Spleen (tissue), 11 donors: Measurements from ENCODE around the gene CDK2. TPM values are rescaled to one million over a fixed set of nuclear protein-coding genes. Genes with fewer than 3 reads are reported as not detected.

Experiments used
- DNase-seq: peaks from one replicate; pipeline ENCODE4 v3.0.0-alpha.2; 2020
- H3K27ac ChIP-seq, 8 donors: fragments of 200-600 bp; sonication (generic) in 7 of 8; 1 replicate in 4 of 8; 2 replicates in 4 of 8; pipeline versions ENCODE4 v1.5.0 to v1.8.0; 2016 to 2021; ENCODE audit warnings: inconsistent platforms in 4 of 8, mild to moderate bottlenecking in 4 of 8, moderate library complexity in 1 of 8
- H3K27me3 ChIP-seq, 7 donors: fragments of 200-600 bp; sonication (generic) in 6 of 7; replicated peaks in 1 of 7; 1 replicate in 4 of 7; 2 replicates in 3 of 7; pipeline versions ENCODE4 v1.5.0 to v1.8.0; 2016 to 2021; ENCODE audit warnings: inconsistent platforms in 3 of 7, mild to moderate bottlenecking in 1 of 7
- H3K36me3 ChIP-seq, 6 donors: fragments of 200-600 bp; sonication (generic) in 5 of 6; 1 replicate in 4 of 6; 2 replicates in 2 of 6; pipeline versions ENCODE4 v1.5.0 to v1.8.0; 2016 to 2021; ENCODE audit warnings: inconsistent platforms in 2 of 6
- H3K4me1 ChIP-seq, 6 donors: fragments of 200-600 bp; sonication (generic) in 5 of 6; 1 replicate in 3 of 6; 2 replicates in 3 of 6; pipeline versions ENCODE4 v1.5.0 to v1.8.0; 2016 to 2021; ENCODE audit warnings: inconsistent platforms in 3 of 6
- H3K4me3 ChIP-seq, 8 donors: fragments of 200-600 bp; sonication (generic) in 7 of 8; 1 replicate in 4 of 8; 2 replicates in 4 of 8; pipeline versions ENCODE4 v1.5.0 to v1.8.0; 2016 to 2021; ENCODE audit warnings: inconsistent platforms in 4 of 8, mild to moderate bottlenecking in 4 of 8, moderate library complexity in 2 of 8
- H3K9me3 ChIP-seq, 8 donors: fragments of 200-600 bp; sonication (generic) in 7 of 8; 1 replicate in 4 of 8; 2 replicates in 4 of 8; pipeline versions ENCODE4 v1.5.0 to v1.8.0; 2016 to 2021; ENCODE audit warnings: inconsistent platforms in 4 of 8
- CTCF ChIP-seq, 11 experiments: fragments of 200-600 bp in 7 of 11; fragments of 450-650 bp in 4 of 11; sonication (generic) in 4 of 11; IDR thresholded peaks in 8 of 11; conservative IDR thresholded peaks in 3 of 11; 1 replicate in 7 of 11; 2 replicates in 4 of 11; pipeline versions ENCODE4 v1.4.0 to v1.8.0; 2016 to 2021; ENCODE audit warnings: antibody characterized with exemption in 11 of 11, inconsistent platforms in 4 of 11, mild to moderate bottlenecking in 1 of 11
- POLR2A ChIP-seq, 3 donors: fragments of 450-650 bp; IDR thresholded peaks; one replicate each; pipeline ENCODE4 v1.5.1; 2017; ENCODE audit warnings: antibody characterized with exemption in 3 of 3, mild to moderate bottlenecking in 1 of 3
- POLR2AphosphoS5 ChIP-seq, 3 donors: sonication (generic); formaldehyde crosslinking; IDR thresholded peaks; one replicate each; pipeline ENCODE4 v1.5.1; 2017; ENCODE audit warnings: antibody characterized with exemption in 3 of 3
- WGBS, 5 donors: extraction: QIAGEN DNeasy Blood & Tissue Kit in 3 of 5; methylation state at CpG; one replicate each; pipeline versions ENCODE4 v1.1.5 to v1.1.7; 2013 to 2018; 5-methylcytosine and 5-hydroxymethylcytosine counted together
- intact Hi-C: fragments of 100-400 bp; cut with DNase I; formaldehyde crosslinking; loops from one replicate; pipeline ENCODE4 v1.15.0; 2023; ENCODE audit warnings: low total_unique reads
- polyA plus RNA-seq, 3 donors: library from polyadenylated mRNA; stranded (reverse); fragments of 200-250 nt; gene quantifications; one replicate each; pipeline ENCODE4 v1.2.1, GENCODE V29; 2013
- total RNA-seq, 7 donors: library from RNA; depleted of rRNA in 3 of 7; stranded (reverse); fragments of >200 nt in 3 of 7; fragmentation: NEBNext Ultra II Directional in 4 of 7; extraction: Animal tissue kit (Norgen Biotek cat#: 25700) in 4 of 7; gene quantifications; one replicate each; pipeline versions ENCODE4 v1.1.0 to v1.2.1, GENCODE V29; 2016 to 2021
- donor health status: healthy with polysubstance abuse.
- donor health status: DM: no; HTN: no; CAD: no; lungs with moderate emphysema.
- donor health status: DM: no; HTN: no; CAD: no.
- donor health status: Bipolar disorder and iron deficiency.
- donor health status: healthy.
- donor health status: DM: no; HTN: no; CAD: no.
- donor health status: DM: yes; HTN: yes; CAD: no.

Gene CDK2
- total and polyA plus RNA-seq, 10 donors = 11.9 to 46.6 (median 26.5) TPM

GRCh38 chr12:55931317-55931779 lies 35.3 kb upstream of the CDK2 start:
- 6 to 10% (median 9%) methylated on average over 10 of the region's 10 CpGs for whole genome bisulfite sequencing, 5 donors
- intact Hi-C loops = no loop called here
- Histone ChIP-seq H3K27me3 (no peaks in the 10 kb centered on the region), H3K9me3 (no peaks in the 10 kb centered on the region), H3K4me3 (peak overlapping the region; percentile 60 to 98 (median 75)), H3K36me3 (peaks cover 0 to 18% (median 3%) of the 10 kb centered on the region in 6 donors), H3K4me1 (peaks cover 42 to 87% (median 74%) of the 10 kb centered on the region in 6 donors), H3K27ac (peak overlapping the region; percentile 93 to 99 (median 96))
- TF ChIP-seq POLR2AphosphoS5 (IDR thresholded peaks at IDR 0.05) (no peak), POLR2A (IDR thresholded peaks at IDR 0.05) (peak in 1 of 3 donors; percentile 17)
- DNase-seq = no peak

- peaks cover 43 to 88% (median 72%) of the 10 kb centered on the region in 6 donors for H3K4me1 ChIP-seq
- intact Hi-C loops = no loop called here
- H3K36me3 ChIP-seq = peaks cover 0 to 24% (median 7%) of the 10 kb centered on the region in 6 donors
- no peaks in the 10 kb centered on the region for H3K9me3 ChIP-seq
- peak overlapping the region; percentile 93 to 99 (median 96) for H3K27ac ChIP-seq
- no peaks in the 10 kb centered on the region for H3K27me3 ChIP-seq
- peak overlapping the region; percentile 60 to 98 (median 75) for H3K4me3 ChIP-seq
- peak; percentile 36 to 77 (median 72) for TF ChIP-seq POLR2AphosphoS5 (IDR thresholded peaks at IDR 0.05)
- no peak for TF ChIP-seq CTCF (IDR thresholded peaks at IDR 0.05 in 8 of 11, conservative IDR thresholded peaks at IDR 0.05 in 3 of 11)
- peak; percentile 93 for DNase-seq
- 0 to 1% (median 0%) methylated on average over 10 to 60 of the region's 60 CpGs for WGBS, 5 donors
Observed at GRCh38 chr12:55931780-55932550, 34.7 kb upstream of the CDK2 start.

GRCh38 chr12:55932551-55932910 lies 34.1 kb upstream of the CDK2 start:
- peaks cover 0 to 30% (median 11%) of the 10 kb centered on the region in 6 donors for H3K36me3 ChIP-seq
- DNase-seq = peak; percentile 79
- H3K9me3 ChIP-seq = no peaks in the 10 kb centered on the region
- H3K27me3 ChIP-seq = no peaks in the 10 kb centered on the region
- H3K27ac ChIP-seq = peak overlapping the region; percentile 93 to 99 (median 96)
- peaks cover 43 to 94% (median 72%) of the 10 kb centered on the region in 6 donors for H3K4me1 ChIP-seq
- TF ChIP-seq CTCF (IDR thresholded peaks at IDR 0.05 in 8 of 11, conservative IDR thresholded peaks at IDR 0.05 in 3 of 11) (no peak), POLR2A (IDR thresholded peaks at IDR 0.05) (no peak), POLR2AphosphoS5 (IDR thresholded peaks at IDR 0.05) (peak in 1 of 3 donors; percentile 74)
- 0 to 4% (median 1%) methylated on average over 4 of the region's 4 CpGs for WGBS, 5 donors
- intact Hi-C loops = no loop called here
- peak overlapping the region; percentile 60 to 98 (median 75) for H3K4me3 ChIP-seq

- H3K9me3 ChIP-seq = no peaks in the 10 kb centered on the region
- no peaks in the 10 kb centered on the region for H3K27me3 ChIP-seq
- peak overlapping the region in 6 of 8 donors; percentile 0 to 98 (median 76) for H3K4me3 ChIP-seq
- WGBS, 5 donors = 55 to 62% (median 60%) methylated on average over 7 of the region's 7 CpGs
- peak overlapping the region in 7 of 8 donors; percentile 7 to 99 (median 95) for H3K27ac ChIP-seq
- peaks cover 0 to 38% (median 18%) of the 10 kb centered on the region in 6 donors for H3K36me3 ChIP-seq
- peaks cover 42 to 94% (median 67%) of the 10 kb centered on the region in 6 donors for H3K4me1 ChIP-seq
- intact Hi-C loops = no loop called here
- DNase-seq = no peak
- no peak for TF ChIP-seq POLR2AphosphoS5 (IDR thresholded peaks at IDR 0.05)
- no peak for TF ChIP-seq CTCF (IDR thresholded peaks at IDR 0.05 in 8 of 11, conservative IDR thresholded peaks at IDR 0.05 in 3 of 11)
- no peak for TF ChIP-seq POLR2A (IDR thresholded peaks at IDR 0.05)
Observed at GRCh38 chr12:55933169-55933798, 33.3 kb upstream of the CDK2 start.
